Tibial nerve (tissue), 4 donors: ENCODE measurements around the gene CLEC4F. TPM values are rescaled to one million over a fixed set of nuclear protein-coding genes. Genes with fewer than 3 reads are reported as not detected.

Experiments
- DNase-seq, 2 donors: peaks; one replicate each; pipeline ENCODE4 v3.0.0-alpha.2; 2019; ENCODE audit warnings: low spot score in 2 of 2
- H3K27ac ChIP-seq, 4 donors: fragments of 200-600 bp; sonication (generic) in 3 of 4; one replicate each; pipeline ENCODE4 v1.5.1; 2017 to 2019; ENCODE audit warnings: mild to moderate bottlenecking in 1 of 4
- H3K27me3 ChIP-seq, 2 donors: fragments of 200-600 bp; sonication (generic) in 1 of 2; one replicate each; pipeline versions ENCODE4 v1.5.1 to v1.6.0; 2017 to 2019
- H3K36me3 ChIP-seq, 3 donors: fragments of 200-600 bp; sonication (generic); one replicate each; pipeline ENCODE4 v1.5.1; 2018 to 2019
- H3K4me1 ChIP-seq, 4 donors: fragments of 200-600 bp; sonication (generic) in 3 of 4; one replicate each; pipeline ENCODE4 v1.5.1; 2017 to 2019
- H3K4me3 ChIP-seq, 4 donors: fragments of 200-600 bp; sonication (generic) in 3 of 4; one replicate each; pipeline ENCODE4 v1.5.1; 2017 to 2019; ENCODE audit warnings: mild to moderate bottlenecking in 1 of 4, moderate library complexity in 1 of 4
- H3K9me3 ChIP-seq, 4 donors: fragments of 200-600 bp; sonication (generic) in 3 of 4; one replicate each; pipeline ENCODE4 v1.5.1; 2017 to 2019
- CTCF ChIP-seq, 5 experiments: fragments of 200-600 bp in 3 of 5; fragments of 450-650 bp in 2 of 5; sonication (generic) in 3 of 5; IDR thresholded peaks; one replicate each; pipeline ENCODE4 v1.5.1; 2016 to 2019; ENCODE audit warnings: antibody characterized with exemption in 5 of 5, mild to moderate bottlenecking in 3 of 5, moderate library complexity in 2 of 5
- EP300 ChIP-seq, 2 donors: sonication (generic); formaldehyde crosslinking; IDR thresholded peaks; one replicate each; pipeline ENCODE4 v1.6.1; 2017; ENCODE audit warnings: antibody characterized with exemption in 2 of 2, mild to moderate bottlenecking in 1 of 2
- POLR2A ChIP-seq, 2 donors: fragments of 450-650 bp; IDR thresholded peaks; one replicate each; pipeline ENCODE4 v1.6.1; 2017; ENCODE audit warnings: antibody characterized with exemption in 2 of 2, mild to moderate bottlenecking in 2 of 2, moderate library complexity in 2 of 2
- WGBS, 2 donors: methylation state at CpG; one replicate each; pipeline ENCODE4 v1.1.5; 2018; 5-methylcytosine and 5-hydroxymethylcytosine counted together
- total RNA-seq, 4 donors: library from RNA; depleted of rRNA; stranded (reverse); fragments of >200 nt; gene quantifications; one replicate each; pipeline ENCODE4 v1.1.0, GENCODE V29; 2016

Gene CLEC4F
- total RNA-seq, 4 donors from 2014 or later: 0.30 to 0.44 TPM; not detected in 2

- DNase-seq: no peak
- no peaks in the 10 kb centered on the region for H3K36me3 ChIP-seq
- H3K4me3 ChIP-seq: no peak overlapping the region
- no peaks in the 10 kb centered on the region for H3K27me3 ChIP-seq
- 73 to 82% methylated on average over 1 of the region's 1 CpG for WGBS, 2 donors
- H3K4me1 ChIP-seq: peaks cover 0 to 8% (median 0%) of the 10 kb centered on the region in 4 donors
- peaks cover 0 to under 1% (median 0%) of the 10 kb centered on the region in 4 donors for H3K9me3 ChIP-seq
- no peak for TF ChIP-seq EP300 (IDR thresholded peaks at IDR 0.05)
- no peak overlapping the region for H3K27ac ChIP-seq
These were observed 32.4 kb upstream of the CLEC4F start for GRCh38 chr2:70852824-70853223.

- DNase-seq: no peak
- Histone ChIP-seq H3K9me3 (peaks cover 0 to 4% (median 0%) of the 10 kb centered on the region in 4 donors), H3K27me3 (no peaks in the 10 kb centered on the region), H3K4me3 (no peak overlapping the region), H3K27ac (peak overlapping the region in 1 of 4 donors; percentile 55), H3K36me3 (no peaks in the 10 kb centered on the region), H3K4me1 (peaks cover 0 to 8% (median 0%) of the 10 kb centered on the region in 4 donors)
- TF ChIP-seq CTCF (IDR thresholded peaks at IDR 0.05) (no peak), POLR2A (IDR thresholded peaks at IDR 0.05) (no peak), EP300 (IDR thresholded peaks at IDR 0.05) (no peak)
- WGBS, 2 donors: 51% methylated on average over 4 of the region's 4 CpGs
These were observed 31.3 kb upstream of the CLEC4F start for GRCh38 chr2:70851704-70852103.

GRCh38 chr2:70850925-70851324, 30.5 kb upstream of the CLEC4F start:
- TF ChIP-seq EP300 (IDR thresholded peaks at IDR 0.05): no peak
- no peak for TF ChIP-seq POLR2A (IDR thresholded peaks at IDR 0.05)
- TF ChIP-seq CTCF (IDR thresholded peaks at IDR 0.05): no peak
- 30 to 44% methylated on average over 2 of the region's 2 CpGs for WGBS, 2 donors
- no peak overlapping the region for H3K4me3 ChIP-seq
- H3K27ac ChIP-seq: peak overlapping the region in 1 of 4 donors; percentile 55
- peaks cover 0 to 4% (median 0%) of the 10 kb centered on the region in 4 donors for H3K9me3 ChIP-seq
- DNase-seq: no peak
- no peaks in the 10 kb centered on the region for H3K36me3 ChIP-seq
- H3K4me1 ChIP-seq: peaks cover 0 to 8% (median 0%) of the 10 kb centered on the region in 4 donors
- no peaks in the 10 kb centered on the region for H3K27me3 ChIP-seq

- no peaks in the 10 kb centered on the region for H3K36me3 ChIP-seq
- no peaks in the 10 kb centered on the region for H3K27me3 ChIP-seq
- no peaks in the 10 kb centered on the region for H3K4me1 ChIP-seq
- no peak overlapping the region for H3K4me3 ChIP-seq
- no peak for DNase-seq
- no peak overlapping the region for H3K27ac ChIP-seq
- 78 to 91% methylated on average over 7 of the region's 7 CpGs for WGBS, 2 donors
- no peaks in the 10 kb centered on the region for H3K9me3 ChIP-seq
- TF ChIP-seq CTCF (IDR thresholded peaks at IDR 0.05) (no peak), EP300 (IDR thresholded peaks at IDR 0.05) (no peak), POLR2A (IDR thresholded peaks at IDR 0.05) (no peak)
These were observed 22.0 kb upstream of the CLEC4F start for GRCh38 chr2:70842401-70842800.

GRCh38 chr2:70837980-70838925, 17.9 kb upstream of the CLEC4F start:
- no peak overlapping the region for H3K27ac ChIP-seq
- H3K27me3 ChIP-seq: no peaks in the 10 kb centered on the region
- TF ChIP-seq CTCF (IDR thresholded peaks at IDR 0.05) (no peak), EP300 (IDR thresholded peaks at IDR 0.05) (no peak), POLR2A (IDR thresholded peaks at IDR 0.05) (no peak)
- H3K36me3 ChIP-seq: no peaks in the 10 kb centered on the region
- no peaks in the 10 kb centered on the region for H3K4me1 ChIP-seq
- no peak for DNase-seq
- WGBS, 2 donors: 81 to 85% methylated on average over 10 of the region's 10 CpGs
- no peak overlapping the region for H3K4me3 ChIP-seq
- peaks cover 0 to 3% (median 0%) of the 10 kb centered on the region in 4 donors for H3K9me3 ChIP-seq
